Keratinocyte (primary cell): ENCODE data around the gene DENND1A. TPM values are rescaled to one million over a fixed set of nuclear protein-coding genes. Genes with fewer than 3 reads are reported as not detected.

Source experiments
- DNase-seq: peaks from one replicate; pipeline ENCODE4 v3.0.0-alpha.2; 2011; ENCODE audit warnings: low read depth, missing footprints, low spot score
- FAIRE-seq: peaks from 2 replicates; lab custom pipeline; 2011; peaks lifted over from hg19 to GRCh38; lab: Jason Lieb, UNC
- H2AFZ ChIP-seq: 2 replicates; pipeline ENCODE4 v1.6.0; 2012; ENCODE audit warnings: low read length, control low read depth, inconsistent platforms; ENCODE audit not compliant: control insufficient read depth
- H3K27ac ChIP-seq: 2 replicates; pipeline ENCODE4 v1.5.1; 2011; ENCODE audit warnings: low read length; ENCODE audit not compliant: control insufficient read depth, insufficient read depth
- H3K27me3 ChIP-seq: 3 replicates; pipeline ENCODE4 v1.6.0; 2011; ENCODE audit warnings: low read length; ENCODE audit not compliant: control insufficient read depth, insufficient read depth; ENCODE audit errors: extremely low read depth
- H3K36me3 ChIP-seq, 2 experiments: 2 replicates in 1 of 2; 3 replicates in 1 of 2; pipeline ENCODE4 v1.5.1; 2011; ENCODE audit warnings: low read length in 2 of 2, mild to moderate bottlenecking in 1 of 2; ENCODE audit not compliant: control insufficient read depth in 2 of 2, insufficient read depth in 2 of 2; ENCODE audit errors: extremely low read depth in 1 of 2
- H3K4me1 ChIP-seq: 3 replicates; pipeline ENCODE4 v1.5.1; 2011; ENCODE audit warnings: low read length; ENCODE audit not compliant: control insufficient read depth, insufficient read depth; ENCODE audit errors: extremely low read depth
- H3K4me2 ChIP-seq: 3 replicates; pipeline ENCODE4 v1.6.0; 2011; ENCODE audit warnings: low read depth, low read length; ENCODE audit not compliant: control insufficient read depth, insufficient read depth; ENCODE audit errors: extremely low read depth
- H3K4me3 ChIP-seq, 3 experiments: fragments of 200-600 bp in 1 of 3; sonication (generic) in 1 of 3; 2 replicates in 2 of 3; 3 replicates in 1 of 3; pipeline ENCODE4 v1.5.1; 2011 to 2016; ENCODE audit warnings: low read length in 3 of 3, mild to moderate bottlenecking in 3 of 3, control low read depth in 2 of 3, inconsistent platforms in 1 of 3, low read depth in 1 of 3, mixed read lengths in 1 of 3, mixed run types in 1 of 3, moderate library complexity in 1 of 3; ENCODE audit not compliant: control insufficient read depth in 2 of 3, insufficient read depth in 2 of 3; ENCODE audit errors: extremely low read depth in 1 of 3
- H3K79me2 ChIP-seq: 2 replicates; pipeline ENCODE4 v1.6.0; 2012; ENCODE audit warnings: low read length; ENCODE audit not compliant: control insufficient read depth, insufficient read depth
- H3K9ac ChIP-seq: 3 replicates; pipeline ENCODE4 v1.6.0; 2011; ENCODE audit warnings: low read length; ENCODE audit not compliant: control insufficient read depth, insufficient read depth; ENCODE audit errors: extremely low read depth
- H3K9me1 ChIP-seq: 3 replicates; pipeline ENCODE4 v1.6.0; 2011; ENCODE audit warnings: low read length; ENCODE audit not compliant: control insufficient read depth, insufficient read depth; ENCODE audit errors: extremely low read depth
- H3K9me3 ChIP-seq: 2 replicates; pipeline ENCODE4 v1.5.1; 2012; ENCODE audit warnings: low read depth, low read length; ENCODE audit not compliant: control insufficient read depth
- H4K20me1 ChIP-seq: 3 replicates; pipeline ENCODE4 v1.6.0; 2011; ENCODE audit warnings: low read length; ENCODE audit not compliant: control insufficient read depth, insufficient read depth; ENCODE audit errors: extremely low read depth
- CTCF ChIP-seq, 3 experiments: IDR thresholded peaks in 1 of 3; conservative IDR thresholded peaks in 1 of 3; optimal IDR thresholded peaks in 1 of 3; 2 replicates in 2 of 3; 3 replicates in 1 of 3; pipeline versions ENCODE3 to v1.5.1; 2011; ENCODE audit warnings: low read length in 3 of 3, mild to moderate bottlenecking in 3 of 3, moderate library complexity in 2 of 3, control low read depth in 1 of 3, inconsistent platforms in 1 of 3; ENCODE audit not compliant: insufficient read depth in 2 of 3; ENCODE audit errors: extremely low read depth in 1 of 3
- EZH2 ChIP-seq: IDR thresholded peaks from one replicate; pipeline ENCODE4 v1.6.1; 2012; ENCODE audit warnings: inconsistent platforms, mild to moderate bottlenecking, low read length, moderate library complexity
- dilution Hi-C: fragments of 300-500 bp; cut with MboI; formaldehyde crosslinking; loops from one replicate; pipeline ENCODE4 v1.7.0; 2020; ENCODE audit warnings: low sequenced_read_pairs; ENCODE audit not compliant: extremely low pct_ligation_motif_present
- polyA plus RNA-seq, 5 experiments: library from polyadenylated mRNA; depleted of rRNA in 3 of 5; stranded (reverse) in 3 of 5; stranded (forward) in 1 of 5; unstranded in 1 of 5; fragments of >200 nt; gene quantifications; 1 replicate in 1 of 5; 2 replicates in 3 of 5; 3 replicates in 1 of 5; pipeline versions ENCODE4 v1.2.1 to v1.2.3, GENCODE V29; 2011 to 2012; ENCODE audit warnings: missing spikeins in 2 of 5, low read depth in 1 of 5, low replicate concordance in 1 of 5

The DENND1A gene
- polyA plus RNA-seq, 1 donor (not counting 4 experiments of a cell fraction or from before 2014, with no cell fraction given), result 13.0 TPM

GRCh38 chr9:123868002-123868401 is 61.9 kb downstream of the DENND1A start:
- H3K4me1 ChIP-seq, result no peaks in the 10 kb centered on the region
- no peak overlapping the region for H2AFZ ChIP-seq
- H4K20me1 ChIP-seq, result no peaks in the 10 kb centered on the region
- no peak for FAIRE-seq
- no peak overlapping the region for H3K4me2 ChIP-seq
- peaks cover 0 to 2% of the 10 kb centered on the region in 2 experiments for H3K36me3 ChIP-seq
- dilution Hi-C loops, result no loop called here
- no peak overlapping the region for H3K4me3 ChIP-seq
- DNase-seq, result no peak
- H3K27me3 ChIP-seq, result no peaks in the 10 kb centered on the region
- H3K79me2 ChIP-seq, result no peaks in the 10 kb centered on the region
- no peaks in the 10 kb centered on the region for H3K9me1 ChIP-seq
- no peaks in the 10 kb centered on the region for H3K9me3 ChIP-seq
- no peak overlapping the region for H3K9ac ChIP-seq
- TF ChIP-seq EZH2 (no peak), CTCF (optimal IDR thresholded peaks at IDR 0.05 in 1 of 3, IDR thresholded peaks at IDR 0.05 in 1 of 3, conservative IDR thresholded peaks at IDR 0.05 in 1 of 3; ENCODE audit: extremely low read depth in 1 of 3, insufficient read depth in 2 of 3, low read length in 3 of 3) (no peak)
- no peak overlapping the region for H3K27ac ChIP-seq

GRCh38 chr9:123867034-123867433 is 62.9 kb downstream of the DENND1A start:
- dilution Hi-C loops, result no loop called here
- H3K4me2 ChIP-seq, result no peak overlapping the region
- H3K79me2 ChIP-seq, result no peaks in the 10 kb centered on the region
- no peaks in the 10 kb centered on the region for H3K27me3 ChIP-seq
- peaks cover 0 to 2% of the 10 kb centered on the region in 2 experiments for H3K36me3 ChIP-seq
- no peaks in the 10 kb centered on the region for H3K9me3 ChIP-seq
- H4K20me1 ChIP-seq, result no peaks in the 10 kb centered on the region
- no peak overlapping the region for H2AFZ ChIP-seq
- H3K4me1 ChIP-seq, result no peaks in the 10 kb centered on the region
- no peak overlapping the region for H3K27ac ChIP-seq
- no peaks in the 10 kb centered on the region for H3K9me1 ChIP-seq
- FAIRE-seq (no peak), DNase-seq (no peak)
- H3K9ac ChIP-seq, result no peak overlapping the region
- H3K4me3 ChIP-seq, result no peak overlapping the region
- TF ChIP-seq EZH2 (no peak), CTCF (optimal IDR thresholded peaks at IDR 0.05 in 1 of 3, IDR thresholded peaks at IDR 0.05 in 1 of 3, conservative IDR thresholded peaks at IDR 0.05 in 1 of 3; ENCODE audit: extremely low read depth in 1 of 3, insufficient read depth in 2 of 3, low read length in 3 of 3) (no peak)
